Muscle layer of colon (tissue), 2 donors: ENCODE measurements around the gene SYPL2.

Experiments
- H3K27ac ChIP-seq: one replicate; pipeline ENCODE4 v1.7.0; 2013; ENCODE audit warnings: low read depth, mild to moderate bottlenecking, low read length, moderate library complexity
- H3K27me3 ChIP-seq, 2 donors: one replicate each; pipeline ENCODE4 v1.7.0; 2013; ENCODE audit warnings: low read length in 2 of 2, mild to moderate bottlenecking in 2 of 2; ENCODE audit not compliant: insufficient read depth in 2 of 2, control insufficient read depth in 1 of 2
- H3K36me3 ChIP-seq: one replicate; pipeline ENCODE4 v1.7.0; 2013; ENCODE audit warnings: mild to moderate bottlenecking, low read length; ENCODE audit not compliant: insufficient read depth
- H3K4me1 ChIP-seq: one replicate; pipeline ENCODE4 v1.7.0; 2013; ENCODE audit warnings: mild to moderate bottlenecking, low read length; ENCODE audit not compliant: insufficient read depth
- H3K4me3 ChIP-seq, 2 donors: one replicate each; pipeline ENCODE4 v1.7.0; 2013; ENCODE audit warnings: low read length in 2 of 2, low read depth in 1 of 2, mild to moderate bottlenecking in 1 of 2, moderate library complexity in 1 of 2
- H3K9ac ChIP-seq: one replicate; pipeline ENCODE4 v1.7.0; 2013; ENCODE audit warnings: low read length
- H3K9me3 ChIP-seq: one replicate; pipeline ENCODE4 v1.7.0; 2013; ENCODE audit warnings: mild to moderate bottlenecking, low read length
- donor health status: abdominal sarcoma.
- donor health status: Adenocarcinoma of cecum.

The SYPL2 gene

DNA sequence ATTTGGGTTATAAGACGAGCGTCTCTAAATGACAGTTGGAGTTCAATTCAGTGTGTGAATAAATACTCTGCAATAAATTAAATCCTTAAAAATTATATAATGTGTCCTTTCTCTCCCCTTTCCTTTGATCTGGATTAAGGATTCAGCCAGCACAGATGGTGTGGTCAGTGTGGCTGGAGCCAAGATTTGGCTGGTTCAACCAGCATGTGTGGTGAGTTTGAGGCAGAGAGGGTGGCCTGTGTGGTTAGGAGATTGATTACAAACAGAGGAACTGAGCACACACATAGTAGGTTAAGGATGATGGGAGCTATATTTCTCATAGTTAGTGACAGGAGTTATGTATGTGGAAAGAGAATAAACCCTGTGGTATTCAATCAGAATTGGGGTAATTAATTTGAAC is 57.4 kb downstream of the SYPL2 start:
- H3K9ac ChIP-seq: no peak overlapping the region
- no peak overlapping the region for H3K27ac ChIP-seq
- H3K4me3 ChIP-seq: no peak overlapping the region

DNA sequence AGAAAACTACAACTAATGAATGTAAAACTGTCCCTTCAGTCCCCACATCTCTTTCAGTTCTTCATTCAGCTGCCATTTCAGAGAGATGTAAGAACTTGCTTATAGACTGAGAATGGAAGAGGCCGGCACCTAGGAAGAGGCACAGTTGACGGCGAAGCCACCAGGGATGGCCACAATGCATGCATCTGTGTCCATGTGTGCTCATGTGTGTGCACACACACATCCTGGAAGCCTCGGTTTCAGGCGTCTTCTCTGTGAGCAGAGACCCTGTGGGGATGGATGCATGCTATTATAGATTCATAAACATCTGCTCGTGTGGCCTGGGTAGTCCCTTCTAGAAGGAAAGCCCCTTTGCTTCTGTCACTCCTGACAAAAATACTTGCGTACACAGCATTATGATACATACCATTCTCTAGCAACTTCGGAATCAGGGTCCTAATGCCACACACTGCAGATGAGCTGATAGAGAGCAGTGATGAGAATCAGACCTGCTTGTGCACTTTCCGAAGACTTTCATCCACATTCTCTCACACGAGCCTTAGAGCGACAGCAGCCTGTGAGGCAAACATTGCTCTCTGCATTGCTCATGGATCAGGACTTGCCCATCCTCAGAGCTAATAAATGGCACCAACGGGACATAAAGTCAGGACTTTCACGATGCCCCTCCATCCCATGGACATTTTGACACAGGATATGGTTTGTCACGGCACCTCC is 60.9 kb downstream of the SYPL2 start:
- no peaks in the 10 kb centered on the region for H3K9me3 ChIP-seq
- H3K4me1 ChIP-seq: peaks cover 4% of the 10 kb centered on the region
- no peak overlapping the region for H3K27ac ChIP-seq
- no peak overlapping the region for H3K4me3 ChIP-seq
- no peaks in the 10 kb centered on the region for H3K36me3 ChIP-seq
- H3K9ac ChIP-seq: no peak overlapping the region
- no peaks in the 10 kb centered on the region for H3K27me3 ChIP-seq

More for the DNA sequence above, 57.4 kb downstream of the SYPL2 start:
- Histone ChIP-seq H3K27me3 (peaks cover 0 to 7% of the 10 kb centered on the region in 2 donors), H3K4me1 (no peaks in the 10 kb centered on the region), H3K36me3 (no peaks in the 10 kb centered on the region), H3K9me3 (no peaks in the 10 kb centered on the region)

DNA sequence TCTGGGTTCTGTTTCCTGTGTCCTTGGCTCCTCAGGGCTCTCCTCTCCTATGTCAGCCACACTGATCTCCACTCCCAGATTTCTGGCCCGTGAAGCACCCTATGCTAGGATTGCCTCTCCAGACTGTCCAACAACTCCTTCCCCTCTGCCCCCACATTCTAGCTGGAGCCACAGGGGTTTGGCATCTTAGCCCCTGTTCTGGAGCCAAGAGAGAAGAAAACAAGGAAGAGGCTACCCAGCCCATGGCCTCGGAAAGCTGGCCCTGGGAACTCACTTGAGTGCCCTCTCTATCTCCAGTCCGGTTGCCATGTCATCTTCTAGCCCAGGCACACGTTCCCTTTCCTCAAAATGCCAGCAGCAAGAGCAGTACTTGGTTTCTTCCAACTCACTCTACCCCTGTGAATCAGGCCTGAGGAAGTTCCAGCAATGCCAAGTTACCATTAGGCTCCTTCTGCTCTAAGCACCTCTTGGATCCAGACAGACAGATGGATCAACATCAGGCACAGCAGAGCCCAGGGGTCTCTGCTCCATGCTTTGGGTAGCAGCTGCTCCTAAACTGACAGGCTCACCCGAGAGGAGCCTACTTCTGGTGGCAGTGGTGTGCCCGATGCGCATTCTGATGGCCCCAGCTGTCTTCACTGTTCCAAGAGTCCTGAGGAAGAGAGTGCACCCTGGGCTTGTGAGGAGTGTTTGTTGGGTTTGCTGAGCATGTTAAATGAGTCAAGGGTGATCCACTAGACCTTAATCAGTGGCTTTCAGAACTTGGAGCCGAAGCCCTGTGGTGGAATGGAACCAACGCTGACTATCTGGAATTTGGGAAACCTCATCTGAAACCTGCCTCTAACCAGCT is 61.7 kb downstream of the SYPL2 start:
- Histone ChIP-seq H3K27me3 (no peaks in the 10 kb centered on the region), H3K9me3 (no peaks in the 10 kb centered on the region), H3K27ac (no peak overlapping the region), H3K36me3 (no peaks in the 10 kb centered on the region), H3K9ac (no peak overlapping the region), H3K4me1 (peaks cover 13% of the 10 kb centered on the region), H3K4me3 (no peak overlapping the region)

DNA sequence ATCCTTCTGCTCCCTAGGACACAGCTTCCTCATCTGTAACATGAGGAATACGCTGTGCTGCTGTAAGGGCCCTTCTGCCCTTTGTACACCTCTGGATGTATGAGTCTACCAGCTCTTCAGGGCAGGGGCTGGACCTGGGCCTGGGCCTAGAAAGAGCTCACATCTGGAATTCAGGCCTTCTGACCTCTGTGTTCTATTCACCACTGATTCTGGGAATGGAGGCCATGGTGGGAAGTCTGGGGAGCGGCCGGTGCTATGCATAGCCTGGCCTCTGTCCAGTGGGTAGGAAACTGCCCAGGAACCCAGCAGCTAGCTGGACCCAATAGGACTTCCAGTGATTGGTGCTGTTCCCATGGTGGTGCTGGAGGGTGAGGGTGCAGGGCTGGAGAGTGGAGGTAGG is 62.4 kb downstream of the SYPL2 start:
- H3K9me3 ChIP-seq: no peaks in the 10 kb centered on the region
- no peak overlapping the region for H3K4me3 ChIP-seq
- H3K9ac ChIP-seq: no peak overlapping the region
- H3K27ac ChIP-seq: no peak overlapping the region
- peaks cover 14% of the 10 kb centered on the region for H3K4me1 ChIP-seq
- H3K36me3 ChIP-seq: no peaks in the 10 kb centered on the region
- H3K27me3 ChIP-seq: no peaks in the 10 kb centered on the region

DNA sequence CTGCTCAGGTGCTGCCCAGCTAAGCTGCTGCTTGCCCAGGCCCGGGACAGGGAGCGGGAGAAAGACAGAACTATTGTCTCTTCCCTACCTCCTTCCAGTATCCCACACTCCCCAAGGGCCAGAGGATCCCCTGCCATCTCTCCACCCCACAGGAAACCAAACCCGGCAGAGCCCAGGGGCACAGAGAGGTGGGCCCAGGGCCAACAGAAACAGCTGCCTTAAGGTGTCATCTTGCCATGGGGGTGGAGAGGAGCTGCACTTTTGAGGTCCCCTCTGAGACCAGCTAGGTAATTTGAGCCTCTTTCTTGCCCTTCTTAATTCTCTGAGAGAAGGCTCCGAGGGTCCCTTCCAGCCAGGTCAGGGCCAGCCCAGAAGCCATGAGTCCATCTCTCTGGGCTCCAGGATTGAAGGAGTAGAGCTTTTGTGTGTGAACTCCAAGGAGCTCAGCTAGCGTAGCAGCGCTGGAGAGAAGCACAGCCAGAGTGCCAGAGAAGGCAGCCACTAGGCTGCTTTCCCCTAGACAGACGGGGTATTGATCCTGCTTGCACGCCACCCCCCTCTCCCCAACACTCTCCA is 63.6 kb downstream of the SYPL2 start:
- Histone ChIP-seq H3K4me1 (peaks cover 14% of the 10 kb centered on the region), H3K4me3 (no peak overlapping the region), H3K9ac (no peak overlapping the region), H3K36me3 (no peaks in the 10 kb centered on the region), H3K9me3 (no peaks in the 10 kb centered on the region), H3K27me3 (no peaks in the 10 kb centered on the region), H3K27ac (no peak overlapping the region)

DNA sequence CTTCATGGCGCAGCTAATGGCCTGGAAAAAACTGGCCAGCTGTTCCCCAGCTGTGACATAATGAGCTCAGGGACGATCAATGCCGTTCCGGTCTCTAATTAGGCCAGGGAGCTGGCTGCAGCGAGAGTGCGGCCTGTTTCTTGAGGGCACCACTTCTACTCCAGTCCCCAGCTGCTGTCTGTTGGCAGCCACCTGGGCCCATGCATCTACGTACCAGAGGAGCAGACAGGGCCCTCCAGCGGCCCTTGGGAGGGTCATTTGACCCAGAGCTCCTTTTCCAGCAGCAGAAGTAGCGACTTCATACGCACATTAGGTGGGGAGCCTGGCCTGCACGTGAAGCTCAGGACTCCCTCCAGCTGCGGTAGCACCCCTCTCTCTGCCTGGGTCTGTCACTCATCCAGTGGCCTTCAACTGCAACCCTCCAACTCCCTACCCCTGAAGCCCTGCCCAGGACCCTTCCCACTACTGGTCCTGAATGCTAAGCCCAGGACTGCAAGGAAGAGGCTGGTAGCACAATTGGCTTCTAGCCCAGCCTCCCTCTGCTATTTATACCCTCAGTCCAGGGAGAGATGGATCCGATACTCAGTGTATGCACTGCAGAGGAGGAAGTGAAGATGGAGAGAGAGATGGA is 64.2 kb downstream of the SYPL2 start:
- Histone ChIP-seq H3K9ac (no peak overlapping the region), H3K27ac (no peak overlapping the region), H3K4me1 (peaks cover 17% of the 10 kb centered on the region)

DNA sequence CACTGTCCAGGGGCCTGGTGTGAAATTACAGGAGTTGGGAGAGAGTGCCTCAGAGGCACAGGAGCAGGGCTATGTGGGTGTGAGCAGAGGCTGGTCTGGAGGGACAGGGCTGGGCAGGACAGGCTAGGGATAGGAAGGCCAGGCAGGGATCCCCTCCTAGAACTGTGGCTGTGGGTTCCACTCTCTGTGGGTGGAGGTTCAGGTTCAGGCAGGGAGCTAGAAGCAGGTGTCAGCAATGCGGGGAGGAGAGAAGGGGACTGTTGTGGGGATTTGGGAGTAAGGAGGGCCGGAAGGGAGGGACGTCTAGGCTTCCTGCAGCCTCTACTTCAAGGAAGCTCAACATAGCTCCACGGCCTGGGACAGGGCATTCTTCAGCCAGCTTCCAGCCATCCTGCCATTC is 65.0 kb downstream of the SYPL2 start:
- Histone ChIP-seq H3K27ac (no peak overlapping the region), H3K4me1 (peaks cover 24% of the 10 kb centered on the region), H3K9me3 (no peaks in the 10 kb centered on the region), H3K4me3 (no peak overlapping the region), H3K9ac (no peak overlapping the region), H3K27me3 (no peaks in the 10 kb centered on the region), H3K36me3 (no peaks in the 10 kb centered on the region)

More for the DNA sequence above, 64.2 kb downstream of the SYPL2 start:
- H3K27me3 ChIP-seq: no peaks in the 10 kb centered on the region
- H3K36me3 ChIP-seq: no peaks in the 10 kb centered on the region
- H3K9me3 ChIP-seq: no peaks in the 10 kb centered on the region
- no peak overlapping the region for H3K4me3 ChIP-seq
